ENCODE measurements around the gene SERPINA1. TPM values are rescaled to one million over a fixed set of nuclear protein-coding genes. Genes with fewer than 3 reads are reported as not detected.

Gene SERPINA1
- total RNA-seq, 1 experiment from 2014 or later = 5.1 TPM

DNA sequence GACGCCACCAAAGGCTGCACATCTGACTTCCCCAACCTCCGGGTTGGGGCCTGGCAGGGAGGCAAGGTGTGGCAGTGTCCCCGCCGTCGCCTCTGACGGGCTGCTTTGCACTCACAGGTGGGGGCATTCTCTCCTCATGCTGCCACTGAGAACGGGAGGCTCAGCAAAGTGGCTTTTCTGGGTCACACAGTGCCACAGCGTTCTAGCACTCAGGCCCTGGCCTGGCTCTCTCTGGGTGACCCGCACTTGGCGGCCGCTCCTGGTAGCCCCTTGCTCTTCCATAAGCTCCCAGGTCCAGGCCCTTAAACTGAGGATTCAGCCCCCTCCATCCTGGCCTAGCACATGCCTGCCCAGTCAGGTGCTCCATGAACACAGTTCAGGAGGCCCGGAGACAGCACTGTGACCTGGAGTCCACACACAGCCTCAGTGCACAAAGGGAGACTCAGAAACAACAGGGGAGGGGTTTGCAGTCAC is 25.2 kb downstream of the SERPINA1 start:
- H3K4me3 Mint-ChIP-seq = no peak overlapping the region

DNA sequence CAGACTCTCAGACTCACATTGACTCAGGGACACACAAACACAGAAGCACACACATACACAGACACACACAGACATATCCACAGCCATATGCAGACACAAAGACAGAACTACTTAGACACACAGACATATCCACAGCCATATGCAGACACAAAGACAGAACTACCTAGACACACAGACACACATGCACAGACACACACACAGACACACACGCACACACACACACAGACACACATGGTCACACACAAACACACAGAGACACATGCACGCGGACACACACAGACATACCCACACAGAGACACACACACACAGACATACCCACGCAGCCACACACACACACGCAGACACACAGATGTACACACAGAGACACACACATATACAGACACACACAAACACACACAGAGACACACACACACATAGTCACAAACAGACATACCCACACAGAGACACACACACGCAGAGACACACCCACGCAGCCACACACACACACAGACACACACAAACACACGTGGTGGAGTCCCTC is 25.7 kb downstream of the SERPINA1 start:
- ChIA-PET CTCF (no interaction called here), POLR2A (no interaction called here)
- Mint-ChIP-seq H3K27me3 (ENCODE audit: low read depth) (no peaks in the 10 kb centered on the region), H3K9me3 (no peaks in the 10 kb centered on the region), H3K4me3 (no peak overlapping the region), H3K4me1 (peaks cover 3% of the 10 kb centered on the region), H3K36me3 (no peaks in the 10 kb centered on the region), H3K27ac (no peak overlapping the region)
- DNase-seq (ENCODE audit: low spot score) (no peak), ATAC-seq (no peak)
- no peak for TF ChIP-seq ZNF232 (CRISPR knock-in tag; IDR thresholded peaks at IDR 0.05)
- TF ChIP-seq, protein P1, sequence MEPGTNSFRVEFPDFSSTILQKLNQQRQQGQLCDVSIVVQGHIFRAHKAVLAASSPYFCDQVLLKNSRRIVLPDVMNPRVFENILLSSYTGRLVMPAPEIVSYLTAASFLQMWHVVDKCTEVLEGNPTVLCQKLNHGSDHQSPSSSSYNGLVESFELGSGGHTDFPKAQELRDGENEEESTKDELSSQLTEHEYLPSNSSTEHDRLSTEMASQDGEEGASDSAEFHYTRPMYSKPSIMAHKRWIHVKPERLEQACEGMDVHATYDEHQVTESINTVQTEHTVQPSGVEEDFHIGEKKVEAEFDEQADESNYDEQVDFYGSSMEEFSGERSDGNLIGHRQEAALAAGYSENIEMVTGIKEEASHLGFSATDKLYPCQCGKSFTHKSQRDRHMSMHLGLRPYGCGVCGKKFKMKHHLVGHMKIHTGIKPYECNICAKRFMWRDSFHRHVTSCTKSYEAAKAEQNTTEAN (CRISPR knock-in tag; IDR thresholded peaks at IDR 0.05) = no peak
- TF ChIP-seq, protein P2, sequence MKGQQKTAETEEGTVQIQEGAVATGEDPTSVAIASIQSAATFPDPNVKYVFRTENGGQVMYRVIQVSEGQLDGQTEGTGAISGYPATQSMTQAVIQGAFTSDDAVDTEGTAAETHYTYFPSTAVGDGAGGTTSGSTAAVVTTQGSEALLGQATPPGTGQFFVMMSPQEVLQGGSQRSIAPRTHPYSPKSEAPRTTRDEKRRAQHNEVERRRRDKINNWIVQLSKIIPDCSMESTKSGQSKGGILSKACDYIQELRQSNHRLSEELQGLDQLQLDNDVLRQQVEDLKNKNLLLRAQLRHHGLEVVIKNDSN (CRISPR knock-in tag; IDR thresholded peaks at IDR 0.05) = no peak

More for the DNA sequence above, 25.2 kb downstream of the SERPINA1 start:
- no peak overlapping the region for H3K27ac Mint-ChIP-seq
- CTCF ChIA-PET = interaction anchor here (2.3 kb wide), 1 partner anchor 10 kb away, joined by 6 read pairs; no protein-coding TSS in a partner anchor
- no peaks in the 10 kb centered on the region for H3K4me1 Mint-ChIP-seq
- H3K36me3 Mint-ChIP-seq = no peaks in the 10 kb centered on the region
- no peaks in the 10 kb centered on the region for H3K9me3 Mint-ChIP-seq
- no peaks in the 10 kb centered on the region for H3K27me3 Mint-ChIP-seq (ENCODE audit: low read depth)
- DNase-seq (ENCODE audit: low spot score) = no peak
- TF ChIP-seq GTF2I (CRISPR knock-in tag; conservative IDR thresholded peaks at IDR 0.05) (no peak), CREB1 (CRISPR knock-in tag; IDR thresholded peaks at IDR 0.05) (no peak), ATF1 (CRISPR knock-in tag; IDR thresholded peaks at IDR 0.05) (no peak), JUN (CRISPR knock-in tag; IDR thresholded peaks at IDR 0.05) (no peak), NR1H2 (CRISPR knock-in tag; IDR thresholded peaks at IDR 0.05) (no peak), MXD4 (CRISPR knock-in tag; IDR thresholded peaks at IDR 0.05; ENCODE audit: borderline replicate concordance) (no peak), ZBTB21 (CRISPR knock-in tag; IDR thresholded peaks at IDR 0.05; ENCODE audit: borderline replicate concordance) (no peak), GABPB1 (CRISPR knock-in tag; IDR thresholded peaks at IDR 0.05) (no peak), SP1 (CRISPR knock-in tag; conservative IDR thresholded peaks at IDR 0.05) (no peak)
- TF ChIP-seq, protein P3, sequence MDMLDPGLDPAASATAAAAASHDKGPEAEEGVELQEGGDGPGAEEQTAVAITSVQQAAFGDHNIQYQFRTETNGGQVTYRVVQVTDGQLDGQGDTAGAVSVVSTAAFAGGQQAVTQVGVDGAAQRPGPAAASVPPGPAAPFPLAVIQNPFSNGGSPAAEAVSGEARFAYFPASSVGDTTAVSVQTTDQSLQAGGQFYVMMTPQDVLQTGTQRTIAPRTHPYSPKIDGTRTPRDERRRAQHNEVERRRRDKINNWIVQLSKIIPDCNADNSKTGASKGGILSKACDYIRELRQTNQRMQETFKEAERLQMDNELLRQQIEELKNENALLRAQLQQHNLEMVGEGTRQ (CRISPR knock-in tag; IDR thresholded peaks at IDR 0.05) = no peak
- TF ChIP-seq, protein P4, sequence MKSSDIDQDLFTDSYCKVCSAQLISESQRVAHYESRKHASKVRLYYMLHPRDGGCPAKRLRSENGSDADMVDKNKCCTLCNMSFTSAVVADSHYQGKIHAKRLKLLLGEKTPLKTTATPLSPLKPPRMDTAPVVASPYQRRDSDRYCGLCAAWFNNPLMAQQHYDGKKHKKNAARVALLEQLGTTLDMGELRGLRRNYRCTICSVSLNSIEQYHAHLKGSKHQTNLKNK (CRISPR knock-in tag; IDR thresholded peaks at IDR 0.05) = no peak
- TF ChIP-seq, protein P5, sequence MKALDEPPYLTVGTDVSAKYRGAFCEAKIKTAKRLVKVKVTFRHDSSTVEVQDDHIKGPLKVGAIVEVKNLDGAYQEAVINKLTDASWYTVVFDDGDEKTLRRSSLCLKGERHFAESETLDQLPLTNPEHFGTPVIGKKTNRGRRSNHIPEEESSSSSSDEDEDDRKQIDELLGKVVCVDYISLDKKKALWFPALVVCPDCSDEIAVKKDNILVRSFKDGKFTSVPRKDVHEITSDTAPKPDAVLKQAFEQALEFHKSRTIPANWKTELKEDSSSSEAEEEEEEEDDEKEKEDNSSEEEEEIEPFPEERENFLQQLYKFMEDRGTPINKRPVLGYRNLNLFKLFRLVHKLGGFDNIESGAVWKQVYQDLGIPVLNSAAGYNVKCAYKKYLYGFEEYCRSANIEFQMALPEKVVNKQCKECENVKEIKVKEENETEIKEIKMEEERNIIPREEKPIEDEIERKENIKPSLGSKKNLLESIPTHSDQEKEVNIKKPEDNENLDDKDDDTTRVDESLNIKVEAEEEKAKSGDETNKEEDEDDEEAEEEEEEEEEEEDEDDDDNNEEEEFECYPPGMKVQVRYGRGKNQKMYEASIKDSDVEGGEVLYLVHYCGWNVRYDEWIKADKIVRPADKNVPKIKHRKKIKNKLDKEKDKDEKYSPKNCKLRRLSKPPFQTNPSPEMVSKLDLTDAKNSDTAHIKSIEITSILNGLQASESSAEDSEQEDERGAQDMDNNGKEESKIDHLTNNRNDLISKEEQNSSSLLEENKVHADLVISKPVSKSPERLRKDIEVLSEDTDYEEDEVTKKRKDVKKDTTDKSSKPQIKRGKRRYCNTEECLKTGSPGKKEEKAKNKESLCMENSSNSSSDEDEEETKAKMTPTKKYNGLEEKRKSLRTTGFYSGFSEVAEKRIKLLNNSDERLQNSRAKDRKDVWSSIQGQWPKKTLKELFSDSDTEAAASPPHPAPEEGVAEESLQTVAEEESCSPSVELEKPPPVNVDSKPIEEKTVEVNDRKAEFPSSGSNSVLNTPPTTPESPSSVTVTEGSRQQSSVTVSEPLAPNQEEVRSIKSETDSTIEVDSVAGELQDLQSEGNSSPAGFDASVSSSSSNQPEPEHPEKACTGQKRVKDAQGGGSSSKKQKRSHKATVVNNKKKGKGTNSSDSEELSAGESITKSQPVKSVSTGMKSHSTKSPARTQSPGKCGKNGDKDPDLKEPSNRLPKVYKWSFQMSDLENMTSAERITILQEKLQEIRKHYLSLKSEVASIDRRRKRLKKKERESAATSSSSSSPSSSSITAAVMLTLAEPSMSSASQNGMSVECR (CRISPR knock-in tag; IDR thresholded peaks at IDR 0.05; ENCODE audit: borderline replicate concordance) = no peak
- TF ChIP-seq, protein P6, sequence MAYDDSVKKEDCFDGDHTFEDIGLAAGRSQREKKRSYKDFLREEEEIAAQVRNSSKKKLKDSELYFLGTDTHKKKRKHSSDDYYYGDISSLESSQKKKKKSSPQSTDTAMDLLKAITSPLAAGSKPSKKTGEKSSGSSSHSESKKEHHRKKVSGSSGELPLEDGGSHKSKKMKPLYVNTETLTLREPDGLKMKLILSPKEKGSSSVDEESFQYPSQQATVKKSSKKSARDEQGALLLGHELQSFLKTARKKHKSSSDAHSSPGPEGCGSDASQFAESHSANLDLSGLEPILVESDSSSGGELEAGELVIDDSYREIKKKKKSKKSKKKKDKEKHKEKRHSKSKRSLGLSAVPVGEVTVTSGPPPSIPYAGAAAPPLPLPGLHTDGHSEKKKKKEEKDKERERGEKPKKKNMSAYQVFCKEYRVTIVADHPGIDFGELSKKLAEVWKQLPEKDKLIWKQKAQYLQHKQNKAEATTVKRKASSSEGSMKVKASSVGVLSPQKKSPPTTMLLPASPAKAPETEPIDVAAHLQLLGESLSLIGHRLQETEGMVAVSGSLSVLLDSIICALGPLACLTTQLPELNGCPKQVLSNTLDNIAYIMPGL (CRISPR knock-in tag; IDR thresholded peaks at IDR 0.05) = no peak
- TF ChIP-seq, protein P7, sequence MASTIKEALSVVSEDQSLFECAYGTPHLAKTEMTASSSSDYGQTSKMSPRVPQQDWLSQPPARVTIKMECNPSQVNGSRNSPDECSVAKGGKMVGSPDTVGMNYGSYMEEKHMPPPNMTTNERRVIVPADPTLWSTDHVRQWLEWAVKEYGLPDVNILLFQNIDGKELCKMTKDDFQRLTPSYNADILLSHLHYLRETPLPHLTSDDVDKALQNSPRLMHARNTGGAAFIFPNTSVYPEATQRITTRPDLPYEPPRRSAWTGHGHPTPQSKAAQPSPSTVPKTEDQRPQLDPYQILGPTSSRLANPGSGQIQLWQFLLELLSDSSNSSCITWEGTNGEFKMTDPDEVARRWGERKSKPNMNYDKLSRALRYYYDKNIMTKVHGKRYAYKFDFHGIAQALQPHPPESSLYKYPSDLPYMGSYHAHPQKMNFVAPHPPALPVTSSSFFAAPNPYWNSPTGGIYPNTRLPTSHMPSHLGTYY (CRISPR knock-in tag; IDR thresholded peaks at IDR 0.05) = no peak
- ATAC-seq = no peak
- POLR2A ChIA-PET = no interaction called here
